H1 (cell line): Measurements from ENCODE around the gene SCN7A. TPM values are rescaled to one million over a fixed set of nuclear protein-coding genes. Genes with fewer than 3 reads are reported as not detected.

Experiments used
- CTCF ChIA-PET: fragments of 300-600 bp; sonication (Branson Sonifier 250); formaldehyde crosslinking; loops from one replicate; lab custom pipeline; 2021; ENCODE audit not compliant: partially characterized antibody; lab: Charles Lee
- POLR2A ChIA-PET: fragments of 300-600 bp; sonication (Branson Sonifier 250); formaldehyde crosslinking; loops from one replicate; lab custom pipeline; 2021; ENCODE audit warnings: inconsistent platforms; ENCODE audit not compliant: partially characterized antibody; lab: Charles Lee
- DNase-seq, 2 experiments: peaks; one replicate each; pipeline versions ENCODE4 v3.0.0 to v3.0.0-alpha.2; 2010 to 2022; ENCODE audit warnings: low spot score in 2 of 2, low read depth in 1 of 2, mixed read lengths in 1 of 2
- FAIRE-seq: peaks from 2 replicates; lab custom pipeline; 2011; peaks lifted over from hg19 to GRCh38; lab: Jason Lieb, UNC
- H2AFZ ChIP-seq: 2 replicates; pipeline ENCODE4 v1.8.1; 2012; ENCODE audit warnings: low read length, inconsistent platforms
- H2AK5ac ChIP-seq: 2 replicates; pipeline ENCODE4 v1.6.1; 2013; ENCODE audit warnings: low read depth, low read length
- H2BK120ac ChIP-seq: replicated peaks from 2 replicates; pipeline ENCODE3; 2013; ENCODE audit warnings: low read depth, low read length, inconsistent platforms
- H2BK12ac ChIP-seq: 2 replicates; pipeline ENCODE4 v1.6.1; 2013; ENCODE audit warnings: low read depth, low read length
- H2BK15ac ChIP-seq: 2 replicates; pipeline ENCODE4 v1.6.1; 2013; ENCODE audit warnings: low read length
- H2BK20ac ChIP-seq: 2 replicates; pipeline ENCODE4 v1.6.1; 2013; ENCODE audit warnings: low read length
- H2BK5ac ChIP-seq: 2 replicates; pipeline ENCODE4 v1.6.1; 2013; ENCODE audit warnings: low read depth, low read length
- H3K14ac ChIP-seq: 2 replicates; pipeline ENCODE4 v1.6.1; 2013; ENCODE audit warnings: inconsistent platforms; ENCODE audit not compliant: insufficient read length
- H3K18ac ChIP-seq: 2 replicates; pipeline ENCODE4 v1.6.1; 2013; ENCODE audit warnings: low read length; ENCODE audit errors: extremely low read depth
- H3K23ac ChIP-seq: 2 replicates; pipeline ENCODE4 v1.6.1; 2013; ENCODE audit warnings: inconsistent platforms; ENCODE audit not compliant: insufficient read length
- H3K23me2 ChIP-seq: 2 replicates; pipeline ENCODE4 v1.6.1; 2013; ENCODE audit warnings: low read depth, low read length
- H3K27ac ChIP-seq: 2 replicates; pipeline ENCODE4 v1.6.1; 2011; ENCODE audit warnings: low read depth, low read length, inconsistent platforms
- H3K27me3 ChIP-seq, 4 experiments: replicated peaks in 1 of 4; 1 replicate in 1 of 4; 2 replicates in 3 of 4; pipeline versions ENCODE4 v1.6.1 to v1.8.1; 2011 to 2013; ENCODE audit warnings: low read length in 3 of 4, mild to moderate bottlenecking in 3 of 4, inconsistent platforms in 2 of 4, mixed read lengths in 2 of 4, moderate library complexity in 1 of 4; ENCODE audit not compliant: control insufficient read depth in 3 of 4, insufficient read depth in 3 of 4; ENCODE audit errors: extremely low read depth in 1 of 4
- H3K36me3 ChIP-seq, 4 experiments: 2 replicates each; pipeline versions ENCODE4 v1.6.1 to v1.8.1; 2011 to 2013; ENCODE audit warnings: mild to moderate bottlenecking in 4 of 4, low read length in 3 of 4, moderate library complexity in 2 of 4, control low read depth in 1 of 4, inconsistent platforms in 1 of 4; ENCODE audit not compliant: insufficient read depth in 4 of 4, control insufficient read depth in 2 of 4
- H3K4ac ChIP-seq: replicated peaks from 2 replicates; pipeline ENCODE3; 2013; ENCODE audit warnings: low read length, low read depth, mixed read lengths, inconsistent platforms; ENCODE audit not compliant: insufficient read length
- H3K4me1 ChIP-seq, 4 experiments: replicated peaks in 1 of 4; 1 replicate in 1 of 4; 2 replicates in 3 of 4; pipeline versions ENCODE4 v1.6.1 to v1.8.1; 2011 to 2013; ENCODE audit warnings: low read length in 3 of 4, inconsistent platforms in 2 of 4, mixed read lengths in 1 of 4; ENCODE audit not compliant: insufficient read depth in 4 of 4, control insufficient read depth in 3 of 4
- H3K4me2 ChIP-seq, 2 experiments: 2 replicates each; pipeline versions ENCODE4 v1.6.1 to v1.8.1; 2011 to 2013; ENCODE audit warnings: low read depth in 2 of 2, low read length in 2 of 2, control low read depth in 1 of 2, inconsistent platforms in 1 of 2, mild to moderate bottlenecking in 1 of 2; ENCODE audit not compliant: insufficient read depth in 1 of 2
- H3K4me3 ChIP-seq, 4 experiments: fragments of 200-600, 300-600 bp in 1 of 4; sonication (generic), shearing (Covaris generic), sonication (Bioruptor Twin) in 1 of 4; 2 replicates each; pipeline versions ENCODE4 v1.5.1 to v1.8.1; 2011 to 2016; ENCODE audit warnings: low read length in 4 of 4, low read depth in 3 of 4, control low read depth in 2 of 4, inconsistent platforms in 2 of 4, mild to moderate bottlenecking in 2 of 4, mixed read lengths in 1 of 4, moderate library complexity in 1 of 4; ENCODE audit not compliant: insufficient read depth in 2 of 4; ENCODE audit errors: extremely low read depth in 1 of 4
- H3K56ac ChIP-seq: replicated peaks from 2 replicates; pipeline ENCODE3; 2013; ENCODE audit warnings: low read depth, mild to moderate bottlenecking, mixed read lengths, low read length, inconsistent platforms; ENCODE audit not compliant: insufficient read length
- H3K79me1 ChIP-seq: 2 replicates; pipeline ENCODE4 v1.6.1; 2013; ENCODE audit warnings: low read depth, low read length, control low read depth
- H3K79me2 ChIP-seq, 2 experiments: 2 replicates each; pipeline versions ENCODE4 v1.6.1 to v1.8.1; 2012 to 2013; ENCODE audit warnings: low read length in 2 of 2, mild to moderate bottlenecking in 2 of 2, inconsistent platforms in 1 of 2; ENCODE audit not compliant: insufficient read depth in 2 of 2, control insufficient read depth in 1 of 2
- H3K9ac ChIP-seq, 4 experiments: replicated peaks in 1 of 4; 1 replicate in 1 of 4; 2 replicates in 3 of 4; pipeline versions ENCODE4 v1.6.1 to v1.8.1; 2011 to 2013; ENCODE audit warnings: low read depth in 3 of 4, low read length in 3 of 4, control low read depth in 2 of 4, mild to moderate bottlenecking in 2 of 4, moderate library complexity in 2 of 4, inconsistent platforms in 1 of 4; ENCODE audit errors: extremely low read depth in 1 of 4
- H3K9me3 ChIP-seq, 2 experiments: 2 replicates each; pipeline versions ENCODE4 v1.6.1 to v1.8.1; 2012 to 2013; ENCODE audit warnings: mild to moderate bottlenecking in 2 of 2, moderate library complexity in 2 of 2, control low read depth in 1 of 2, inconsistent platforms in 1 of 2, low read depth in 1 of 2, low read length in 1 of 2, mixed read lengths in 1 of 2; ENCODE audit not compliant: insufficient read depth in 2 of 2
- H4K20me1 ChIP-seq, 2 experiments: replicated peaks in 1 of 2; 2 replicates each; pipeline versions ENCODE3 to v1.8.1; 2011 to 2013; ENCODE audit warnings: inconsistent platforms in 2 of 2, low read length in 2 of 2, mild to moderate bottlenecking in 1 of 2; ENCODE audit not compliant: insufficient read depth in 2 of 2, control insufficient read depth in 1 of 2
- H4K5ac ChIP-seq: 2 replicates; pipeline ENCODE4 v1.6.1; 2013; ENCODE audit warnings: low read length, low read depth, mixed read lengths, inconsistent platforms; ENCODE audit not compliant: insufficient read length
- H4K8ac ChIP-seq: 2 replicates; pipeline ENCODE4 v1.8.0; 2013; ENCODE audit warnings: mild to moderate bottlenecking, moderate library complexity, low read length, inconsistent platforms; ENCODE audit not compliant: insufficient read depth; ENCODE audit errors: extremely low read depth
- H4K91ac ChIP-seq: replicated peaks from 2 replicates; pipeline ENCODE3; 2013; ENCODE audit warnings: low read length, mixed read lengths, inconsistent platforms; ENCODE audit not compliant: insufficient read length
- ATF3 ChIP-seq: IDR thresholded peaks from 2 replicates; pipeline ENCODE4 v1.6.1; 2011; ENCODE audit warnings: low read depth, mild to moderate bottlenecking, low read length; ENCODE audit not compliant: insufficient read depth
- BRCA1 ChIP-seq: IDR thresholded peaks from 2 replicates; pipeline ENCODE4 v1.6.1; 2012; ENCODE audit warnings: low read depth, low read length, improper control_type of control experiment
- CBX5 ChIP-seq: fragments of 300-800, 300-1000 bp; sonication (generic); IDR thresholded peaks from 2 replicates; pipeline ENCODE4 v1.7.1; 2016; ENCODE audit warnings: antibody characterized with exemption, low read length, low read depth
- CHD2 ChIP-seq: IDR thresholded peaks from 2 replicates; pipeline ENCODE4 v1.6.1; 2012; ENCODE audit warnings: low read length, improper control_type of control experiment
- GTF2F1 ChIP-seq: IDR thresholded peaks from 2 replicates; pipeline ENCODE4 v1.6.1; 2012; ENCODE audit warnings: low read depth, low read length, improper control_type of control experiment, borderline replicate concordance
- JUND ChIP-seq: IDR thresholded peaks from 2 replicates; pipeline ENCODE4 v1.6.1; 2011; ENCODE audit warnings: mild to moderate bottlenecking, improper control_type of control experiment, low read length
- KDM5A ChIP-seq: fragments of 200-600 bp; IDR thresholded peaks from 2 replicates; pipeline ENCODE4 v1.7.1; 2012; ENCODE audit warnings: mild to moderate bottlenecking, low read length, inconsistent platforms, mixed read lengths
- MAFK ChIP-seq: IDR thresholded peaks from 2 replicates; pipeline ENCODE4 v1.6.1; 2012; ENCODE audit warnings: low read depth, mild to moderate bottlenecking, improper control_type of control experiment, low read length
- NRF1 ChIP-seq: IDR thresholded peaks from 2 replicates; pipeline ENCODE4 v1.6.1; 2011; ENCODE audit warnings: mild to moderate bottlenecking, low read depth, low read length, improper control_type of control experiment
- PHF8 ChIP-seq: fragments of 200-600 bp; sonication (generic); conservative IDR thresholded peaks from 2 replicates; pipeline ENCODE4 v1.7.1; 2012; ENCODE audit warnings: low read depth, mild to moderate bottlenecking, inconsistent platforms, low read length, moderate library complexity
- POLR2AphosphoS5 ChIP-seq: IDR thresholded peaks from 2 replicates; pipeline ENCODE4 v1.6.1; 2011; ENCODE audit warnings: low read depth, low read length
- POU5F1 ChIP-seq: IDR thresholded peaks from 2 replicates; pipeline ENCODE4 v1.6.1; 2011; ENCODE audit warnings: low read depth, mild to moderate bottlenecking, low read length, moderate library complexity
- RBBP5 ChIP-seq: IDR thresholded peaks from 2 replicates; pipeline ENCODE4 v1.7.1; 2012; ENCODE audit warnings: low read depth, mild to moderate bottlenecking, inconsistent platforms, low read length, moderate library complexity, borderline replicate concordance
- RXRA ChIP-seq: IDR thresholded peaks from 2 replicates; pipeline ENCODE4 v1.6.1; 2011; ENCODE audit warnings: low read depth, mild to moderate bottlenecking, low read length, moderate library complexity; ENCODE audit not compliant: insufficient read depth
- SP2 ChIP-seq: IDR thresholded peaks from 2 replicates; pipeline ENCODE4 v1.6.1; 2012; ENCODE audit warnings: mild to moderate bottlenecking, low read length, inconsistent platforms
- polyA plus RNA-seq, 7 experiments: library from polyadenylated mRNA; depleted of rRNA in 3 of 7; stranded (reverse) in 5 of 7; unstranded in 2 of 7; fragments of >200 nt in 5 of 7; fragments of 200-250 nt in 2 of 7; gene quantifications; 1 replicate in 5 of 7; 2 replicates in 1 of 7; 4 replicates in 1 of 7; pipeline versions ENCODE4 v1.2.1 to v1.2.3, GENCODE V29; 2011 to 2013; ENCODE audit warnings: missing spikeins in 2 of 7, mixed read lengths in 2 of 7
- total RNA-seq: library from RNA; stranded (reverse); fragmentation: NEBNext Ultra II Directional; extraction: Animal tissue kit (Norgen Biotek cat#: 25700); gene quantifications from 2 replicates; pipeline ENCODE4 v1.2.1, GENCODE V29; 2021
- TF ChIP-seq, protein P1 (sequence below): IDR thresholded peaks from 2 replicates; pipeline ENCODE4 v1.6.1; 2012; ENCODE audit warnings: inconsistent platforms

SCN7A gene
- total and polyA plus RNA-seq, 2 of the 8 experiments (the other 6 are each of a cell fraction or from before 2014, with no cell fraction given) = 0.09 to 0.19 TPM

DNA sequence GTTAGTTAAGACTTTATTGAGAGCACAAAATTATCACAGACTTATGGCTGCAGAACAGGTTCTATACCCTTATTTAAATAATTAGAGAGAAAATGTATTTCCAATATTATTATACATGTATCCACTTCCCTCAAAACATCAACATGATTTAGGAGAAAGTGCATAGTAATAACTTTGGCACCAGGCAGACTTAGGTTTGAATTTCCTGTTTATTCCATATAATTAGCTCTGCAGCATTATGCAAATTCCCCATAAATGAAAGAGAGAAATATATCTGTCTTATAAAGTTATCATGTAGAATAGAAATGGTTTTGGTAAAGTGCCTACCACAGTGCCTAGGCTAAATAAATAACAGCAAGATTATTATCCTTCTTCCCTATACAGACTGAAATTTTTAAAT lies 133.6 kb downstream of the SCN7A start:
- H3K23me2 ChIP-seq = no peaks in the 10 kb centered on the region
- no peak overlapping the region for H2BK20ac ChIP-seq
- H3K9me3 ChIP-seq = no peaks in the 10 kb centered on the region
- H3K9ac ChIP-seq = no peak overlapping the region
- no peak overlapping the region for H4K91ac ChIP-seq
- no peak overlapping the region for H3K18ac ChIP-seq
- no peak overlapping the region for H2AFZ ChIP-seq
- no peak overlapping the region for H3K4me3 ChIP-seq
- H4K5ac ChIP-seq = no peak overlapping the region
- no peak overlapping the region for H3K56ac ChIP-seq
- no peaks in the 10 kb centered on the region for H3K79me1 ChIP-seq
- H3K4me2 ChIP-seq = no peak overlapping the region
- H3K36me3 ChIP-seq = no peaks in the 10 kb centered on the region
- no peaks in the 10 kb centered on the region for H3K27me3 ChIP-seq
- H4K8ac ChIP-seq = no peak overlapping the region
- CTCF ChIA-PET = interaction anchor here (0.6 to 2.9 kb wide), 14 partner anchors 9 to 209 kb away, joined by 3 to 20 read pairs (median 4); partner anchors contain the start of gene SCN9A
- no peak overlapping the region for H2BK5ac ChIP-seq
- no peak overlapping the region for H3K14ac ChIP-seq
- POLR2A ChIA-PET = no interaction called here
- H2BK120ac ChIP-seq = no peak overlapping the region
- H3K79me2 ChIP-seq = no peaks in the 10 kb centered on the region
- no peak overlapping the region for H3K4ac ChIP-seq
- H4K20me1 ChIP-seq = no peaks in the 10 kb centered on the region
- H2BK15ac ChIP-seq = no peak overlapping the region
- DNase-seq = no peak
- no peak overlapping the region for H2AK5ac ChIP-seq
- no peak overlapping the region for H2BK12ac ChIP-seq
- no peak overlapping the region for H3K27ac ChIP-seq
- H3K4me1 ChIP-seq = no peaks in the 10 kb centered on the region
- no peak for FAIRE-seq
- no peak overlapping the region for H3K23ac ChIP-seq
- no peak for TF ChIP-seq BRCA1
- TF ChIP-seq JUND = no peak
- TF ChIP-seq CHD2 = no peak
- no peak for TF ChIP-seq GTF2F1
- TF ChIP-seq RBBP5 = no peak
- no peak for TF ChIP-seq CBX5
- no peak for TF ChIP-seq ATF3
- no peak for TF ChIP-seq NRF1
- no peak for TF ChIP-seq KDM5A
- TF ChIP-seq RXRA = no peak
- TF ChIP-seq, protein P1, sequence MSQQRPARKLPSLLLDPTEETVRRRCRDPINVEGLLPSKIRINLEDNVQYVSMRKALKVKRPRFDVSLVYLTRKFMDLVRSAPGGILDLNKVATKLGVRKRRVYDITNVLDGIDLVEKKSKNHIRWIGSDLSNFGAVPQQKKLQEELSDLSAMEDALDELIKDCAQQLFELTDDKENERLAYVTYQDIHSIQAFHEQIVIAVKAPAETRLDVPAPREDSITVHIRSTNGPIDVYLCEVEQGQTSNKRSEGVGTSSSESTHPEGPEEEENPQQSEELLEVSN = no peak
- no peak for TF ChIP-seq POLR2AphosphoS5
- no peak for TF ChIP-seq MAFK
- no peak for TF ChIP-seq POU5F1
- no peak for TF ChIP-seq SP2
- no peak for TF ChIP-seq PHF8
